Esophagus muscularis mucosa (tissue), 4 donors: Measurements from ENCODE around the gene STK35. TPM values are rescaled to one million over a fixed set of nuclear protein-coding genes. Genes with fewer than 3 reads are reported as not detected.

Experiments
- DNase-seq: peaks from one replicate; pipeline ENCODE4 v3.0.0-alpha.2; 2017; ENCODE audit errors: extremely low spot score
- H3K27ac ChIP-seq, 4 donors: fragments of 200-600 bp; sonication (generic); replicated peaks in 1 of 4; 1 replicate in 3 of 4; 2 replicates in 1 of 4; pipeline ENCODE4 v1.5.1; 2016 to 2019; ENCODE audit warnings: mild to moderate bottlenecking in 1 of 4
- H3K27me3 ChIP-seq, 4 donors: fragments of 200-600 bp; sonication (generic); one replicate each; pipeline versions ENCODE4 v1.5.1 to v1.6.0; 2016 to 2019
- H3K36me3 ChIP-seq, 4 donors: fragments of 200-600 bp; sonication (generic); one replicate each; pipeline ENCODE4 v1.5.1; 2016 to 2019
- H3K4me1 ChIP-seq, 4 donors: fragments of 200-600 bp; sonication (generic); one replicate each; pipeline ENCODE4 v1.5.1; 2016 to 2019
- H3K4me3 ChIP-seq, 4 donors: fragments of 200-600 bp; sonication (generic); 1 replicate in 2 of 4; 2 replicates in 2 of 4; pipeline ENCODE4 v1.5.1; 2016 to 2019; ENCODE audit warnings: mild to moderate bottlenecking in 4 of 4, moderate library complexity in 1 of 4
- H3K9me3 ChIP-seq, 4 donors: fragments of 200-600 bp; sonication (generic); 1 replicate in 3 of 4; 2 replicates in 1 of 4; pipeline ENCODE4 v1.5.1; 2016 to 2019
- EP300 ChIP-seq: sonication (generic); formaldehyde crosslinking; IDR thresholded peaks from one replicate; pipeline ENCODE4 v1.6.1; 2017; ENCODE audit warnings: antibody characterized with exemption
- POLR2A ChIP-seq: fragments of 450-650 bp; IDR thresholded peaks from one replicate; pipeline ENCODE4 v1.6.1; 2017; ENCODE audit warnings: antibody characterized with exemption, moderate library complexity, mild to moderate bottlenecking, low read depth
- POLR2AphosphoS5 ChIP-seq, 2 donors: sonication (generic); formaldehyde crosslinking; IDR thresholded peaks; one replicate each; pipeline ENCODE4 v1.6.1; 2017; ENCODE audit warnings: antibody characterized with exemption in 2 of 2
- WGBS: methylation state at CpG from one replicate; pipeline ENCODE4 v1.1.5; 2018; 5-methylcytosine and 5-hydroxymethylcytosine counted together
- intact Hi-C: fragments of 100-400 bp; cut with DNase I; formaldehyde crosslinking; loops from one replicate; pipeline ENCODE4 v1.15.1; 2023
- total RNA-seq, 4 donors: library from RNA; depleted of rRNA; stranded (reverse); fragments of >200 nt; gene quantifications; one replicate each; pipeline versions ENCODE4 v1.1.0 to v1.2.1, GENCODE V29; 2016
- TF ChIP-seq, protein P1 (sequence below), 3 experiments: fragments of 200-600 bp in 2 of 3; fragments of 450-650 bp in 1 of 3; sonication (generic) in 2 of 3; IDR thresholded peaks; one replicate each; pipeline ENCODE4 v1.5.1; 2017 to 2019; ENCODE audit warnings: antibody characterized with exemption in 3 of 3, mild to moderate bottlenecking in 2 of 3, moderate library complexity in 1 of 3

STK35 gene
- total RNA-seq, 4 donors from 2014 or later = 19.2 to 24.1 (median 22.8) TPM

DNA sequence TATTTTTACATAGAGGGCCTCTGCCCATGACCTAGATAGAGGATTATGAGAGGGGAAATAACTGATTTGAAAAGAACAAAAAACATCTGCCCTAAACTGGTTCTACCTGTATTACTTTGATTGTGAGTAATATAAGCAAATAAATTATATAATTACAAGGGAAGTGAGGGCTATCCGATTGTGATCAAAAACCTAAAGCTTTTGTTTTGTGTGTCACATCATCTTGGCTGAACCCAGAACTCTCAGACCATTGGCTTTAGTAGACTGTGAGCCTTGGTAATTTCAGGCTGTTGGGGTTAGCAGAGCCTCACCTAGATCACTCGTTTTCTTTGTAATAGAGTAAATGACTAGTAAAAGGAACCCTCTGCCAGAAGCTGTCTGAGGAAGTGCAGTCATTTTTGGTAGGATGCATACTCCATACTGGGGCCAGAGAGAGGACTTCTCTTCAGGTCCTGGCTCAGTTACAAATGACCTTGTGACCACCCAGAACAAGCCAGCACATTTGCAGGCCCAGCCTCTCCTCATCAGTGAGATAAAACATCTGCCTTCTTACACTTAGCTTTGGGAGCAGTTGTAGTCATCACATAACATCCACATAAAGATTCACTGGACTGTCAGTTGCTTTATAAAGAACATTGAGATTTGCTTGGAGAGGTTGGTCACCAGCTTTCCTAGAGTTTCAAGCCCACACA lies 13.5 kb downstream of the STK35 start:
- DNase-seq = no peak
- no peaks in the 10 kb centered on the region for H3K27me3 ChIP-seq
- intact Hi-C loops = no loop called here
- WGBS = 36% methylated on average over 2 of the region's 2 CpGs
- peaks cover 10 to 30% (median 21%) of the 10 kb centered on the region in 4 donors for H3K36me3 ChIP-seq
- peaks cover 62 to 90% (median 81%) of the 10 kb centered on the region in 4 donors for H3K4me1 ChIP-seq
- peak overlapping the region; percentile 42 to 56 (median 50) for H3K27ac ChIP-seq
- no peak overlapping the region for H3K4me3 ChIP-seq
- no peak for TF ChIP-seq POLR2A
- TF ChIP-seq POLR2AphosphoS5 (IDR thresholded peaks at IDR 0.05) = peak; percentile 54 to 61
- H3K9me3 ChIP-seq = no peaks in the 10 kb centered on the region

DNA sequence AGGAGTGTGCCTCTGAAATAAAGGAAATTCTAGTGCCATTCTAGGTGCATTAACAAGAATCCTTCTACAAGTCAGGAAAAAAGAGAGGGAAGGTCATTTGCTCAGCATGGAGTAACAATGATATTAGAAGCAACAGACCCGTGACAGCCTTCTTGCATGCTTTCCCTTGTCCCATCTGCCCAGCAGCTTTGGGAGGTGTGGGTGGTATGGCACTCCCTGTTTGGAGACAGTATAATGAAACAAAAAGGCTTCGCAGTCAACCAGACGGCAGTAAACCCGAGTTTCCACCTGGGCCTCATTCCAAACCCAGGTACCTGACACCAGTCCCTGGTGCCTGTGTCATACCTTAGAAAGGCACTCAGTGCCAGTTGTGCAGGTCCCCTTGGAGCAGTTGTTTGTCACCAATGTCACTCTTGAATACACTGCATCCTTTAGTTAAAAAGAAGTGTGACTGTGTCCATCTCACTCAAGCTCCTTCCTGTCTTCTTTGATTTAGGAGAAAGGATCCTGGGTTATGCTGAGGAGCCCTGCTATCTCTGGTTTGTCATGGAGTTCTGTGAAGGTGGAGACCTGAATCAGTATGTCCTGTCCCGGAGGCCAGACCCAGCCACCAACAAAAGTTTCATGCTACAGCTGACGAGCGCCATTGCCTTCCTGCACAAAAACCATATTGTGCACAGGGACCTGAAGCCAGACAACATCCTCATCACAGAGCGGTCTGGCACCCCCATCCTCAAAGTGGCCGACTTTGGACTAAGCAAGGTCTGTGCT lies 14.7 kb downstream of the STK35 start:
- no peaks in the 10 kb centered on the region for H3K9me3 ChIP-seq
- intact Hi-C loops = no loop called here
- H3K4me3 ChIP-seq = no peak overlapping the region
- peak overlapping the region in 2 of 4 donors; percentile 44 to 56 for H3K27ac ChIP-seq
- TF ChIP-seq POLR2A = no peak
- no peak for TF ChIP-seq EP300
- TF ChIP-seq, protein P1, sequence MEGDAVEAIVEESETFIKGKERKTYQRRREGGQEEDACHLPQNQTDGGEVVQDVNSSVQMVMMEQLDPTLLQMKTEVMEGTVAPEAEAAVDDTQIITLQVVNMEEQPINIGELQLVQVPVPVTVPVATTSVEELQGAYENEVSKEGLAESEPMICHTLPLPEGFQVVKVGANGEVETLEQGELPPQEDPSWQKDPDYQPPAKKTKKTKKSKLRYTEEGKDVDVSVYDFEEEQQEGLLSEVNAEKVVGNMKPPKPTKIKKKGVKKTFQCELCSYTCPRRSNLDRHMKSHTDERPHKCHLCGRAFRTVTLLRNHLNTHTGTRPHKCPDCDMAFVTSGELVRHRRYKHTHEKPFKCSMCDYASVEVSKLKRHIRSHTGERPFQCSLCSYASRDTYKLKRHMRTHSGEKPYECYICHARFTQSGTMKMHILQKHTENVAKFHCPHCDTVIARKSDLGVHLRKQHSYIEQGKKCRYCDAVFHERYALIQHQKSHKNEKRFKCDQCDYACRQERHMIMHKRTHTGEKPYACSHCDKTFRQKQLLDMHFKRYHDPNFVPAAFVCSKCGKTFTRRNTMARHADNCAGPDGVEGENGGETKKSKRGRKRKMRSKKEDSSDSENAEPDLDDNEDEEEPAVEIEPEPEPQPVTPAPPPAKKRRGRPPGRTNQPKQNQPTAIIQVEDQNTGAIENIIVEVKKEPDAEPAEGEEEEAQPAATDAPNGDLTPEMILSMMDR (IDR thresholded peaks at IDR 0.05) = no peak
- no peaks in the 10 kb centered on the region for H3K27me3 ChIP-seq
- peaks cover 10 to 30% (median 21%) of the 10 kb centered on the region in 4 donors for H3K36me3 ChIP-seq
- H3K4me1 ChIP-seq = peaks cover 59 to 90% (median 81%) of the 10 kb centered on the region in 4 donors
- no peak for DNase-seq
- WGBS = 75% methylated on average over 9 of the region's 9 CpGs

DNA sequence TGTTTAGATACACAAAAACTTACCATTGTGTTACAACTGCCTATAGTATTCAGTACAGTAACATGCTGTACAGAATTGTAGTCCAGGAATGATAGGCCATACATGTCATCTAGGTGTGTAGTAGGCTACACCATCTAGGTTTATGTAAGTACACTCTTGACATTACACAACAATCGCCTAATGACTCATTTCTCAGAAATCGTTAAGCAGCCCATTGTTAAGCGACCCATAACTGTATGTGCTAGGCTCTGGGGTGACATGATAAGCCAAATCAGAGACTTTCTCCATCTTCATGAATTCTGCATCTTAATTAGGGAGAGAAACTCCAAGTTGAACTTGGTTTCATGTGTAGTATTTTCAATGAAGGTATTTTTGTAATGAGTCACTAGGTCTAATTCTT lies 17.2 kb downstream of the STK35 start:
- TF ChIP-seq EP300 (no peak), POLR2AphosphoS5 (IDR thresholded peaks at IDR 0.05) (no peak), POLR2A (no peak)
- TF ChIP-seq, protein P1 (IDR thresholded peaks at IDR 0.05) = no peak
- Histone ChIP-seq H3K36me3 (peaks cover 10 to 30% (median 21%) of the 10 kb centered on the region in 4 donors), H3K4me3 (no peak overlapping the region), H3K27me3 (no peaks in the 10 kb centered on the region), H3K27ac (no peak overlapping the region), H3K4me1 (peaks cover 60 to 90% (median 83%) of the 10 kb centered on the region in 4 donors), H3K9me3 (no peaks in the 10 kb centered on the region)
- DNase-seq = no peak
- intact Hi-C loops = no loop called here
- WGBS = 89% methylated on average over 3 of the region's 3 CpGs

DNA sequence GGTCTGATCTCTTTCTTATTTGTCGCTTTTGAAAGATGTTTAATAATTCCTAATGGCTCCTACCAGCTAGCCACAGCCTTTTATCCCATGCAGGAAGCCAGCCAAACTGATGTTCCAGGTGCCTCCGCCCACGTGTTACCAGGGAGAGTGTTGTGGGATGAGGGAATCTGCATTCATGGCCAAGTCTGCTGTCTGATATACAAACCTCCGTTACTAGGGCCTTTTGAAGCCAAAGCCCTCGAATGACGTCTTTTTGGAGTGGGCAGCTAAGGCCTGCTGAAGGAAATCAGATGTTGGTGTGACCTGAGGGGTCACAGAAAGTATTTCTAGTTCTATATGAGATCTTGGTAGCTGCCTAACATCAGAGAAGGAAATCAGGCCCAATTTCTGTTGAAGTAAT lies 21.3 kb downstream of the STK35 start:
- TF ChIP-seq, protein P1 (IDR thresholded peaks at IDR 0.05) = no peak
- TF ChIP-seq EP300 (no peak), POLR2A (no peak), POLR2AphosphoS5 (IDR thresholded peaks at IDR 0.05) (peak; percentile 54 to 71)
- Histone ChIP-seq H3K4me1 (peaks cover 71 to 96% (median 94%) of the 10 kb centered on the region in 4 donors), H3K27me3 (no peaks in the 10 kb centered on the region), H3K36me3 (peaks cover 0 to 15% (median 5%) of the 10 kb centered on the region in 4 donors), H3K27ac (peak overlapping the region; percentile 35 to 66 (median 57)), H3K4me3 (no peak overlapping the region), H3K9me3 (no peaks in the 10 kb centered on the region)
- 28% methylated on average over 6 of the region's 6 CpGs for WGBS
- DNase-seq = no peak
- intact Hi-C loops = no loop called here

DNA sequence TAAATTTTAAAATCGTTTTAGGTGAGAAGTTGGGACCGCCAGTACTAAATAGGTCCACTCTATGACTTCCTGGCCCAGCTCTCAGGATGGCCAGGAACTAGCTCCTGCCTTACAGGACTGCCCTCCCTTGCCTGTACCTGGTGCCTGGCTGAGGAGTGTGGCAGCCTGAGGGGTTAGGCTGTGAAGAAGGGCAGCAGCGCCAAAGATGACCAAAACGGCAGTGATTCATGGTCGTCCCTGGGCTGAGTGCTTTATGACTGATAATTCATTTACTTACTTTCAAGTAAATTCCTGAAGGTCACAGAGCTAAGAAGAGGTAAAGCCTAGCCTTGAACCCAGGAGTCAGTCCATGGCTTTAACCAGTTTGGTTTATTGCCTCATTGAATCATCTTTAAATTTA lies 22.1 kb downstream of the STK35 start:
- H3K4me3 ChIP-seq = no peak overlapping the region
- H3K4me1 ChIP-seq = peaks cover 71 to 99% (median 93%) of the 10 kb centered on the region in 4 donors
- no peak for DNase-seq
- peaks cover 0 to 11% (median 2%) of the 10 kb centered on the region in 4 donors for H3K36me3 ChIP-seq
- H3K27me3 ChIP-seq = no peaks in the 10 kb centered on the region
- peak overlapping the region; percentile 35 to 66 (median 57) for H3K27ac ChIP-seq
- H3K9me3 ChIP-seq = no peaks in the 10 kb centered on the region
- TF ChIP-seq EP300 = no peak
- no peak for TF ChIP-seq POLR2A
- TF ChIP-seq, protein P1 (IDR thresholded peaks at IDR 0.05) = no peak
- no peak for TF ChIP-seq POLR2AphosphoS5 (IDR thresholded peaks at IDR 0.05)
- intact Hi-C loops = no loop called here
- 84% methylated on average over 5 of the region's 5 CpGs for WGBS
